Breast epithelium (tissue), 3 donors: ENCODE results near the gene HVCN1.

Experiments
- POLR2AphosphoS5 ChIP-seq, 3 donors: sonication (generic); formaldehyde crosslinking; IDR thresholded peaks; one replicate each; pipeline ENCODE4 v1.6.1; 2017; ENCODE audit warnings: antibody characterized with exemption in 3 of 3
- TF ChIP-seq, protein P1 (sequence below), 3 donors: fragments of 450-650 bp; IDR thresholded peaks; one replicate each; pipeline ENCODE4 v1.5.1; 2016 to 2017; ENCODE audit warnings: antibody characterized with exemption in 3 of 3, mild to moderate bottlenecking in 3 of 3, moderate library complexity in 3 of 3

DNA sequence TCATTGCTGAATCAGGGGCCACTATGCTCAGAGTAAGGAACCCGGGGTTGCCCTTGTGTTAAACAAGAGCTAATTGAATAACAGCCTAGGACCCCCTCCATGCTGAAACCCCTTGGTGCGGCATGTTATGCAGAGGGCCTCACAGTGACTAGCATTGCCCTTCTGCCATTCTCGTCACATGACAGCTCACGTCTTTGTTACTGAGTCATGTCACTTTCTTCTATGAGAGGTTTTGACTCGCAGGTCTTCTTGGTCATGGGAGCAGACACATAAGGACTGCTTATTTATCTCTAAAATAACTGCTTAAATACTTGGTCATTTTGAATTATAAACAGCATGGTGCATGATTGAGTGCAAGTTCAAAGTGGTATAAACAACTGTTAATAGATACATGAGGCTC is 50.1 kb downstream of the HVCN1 start:
- TF ChIP-seq, protein P1, sequence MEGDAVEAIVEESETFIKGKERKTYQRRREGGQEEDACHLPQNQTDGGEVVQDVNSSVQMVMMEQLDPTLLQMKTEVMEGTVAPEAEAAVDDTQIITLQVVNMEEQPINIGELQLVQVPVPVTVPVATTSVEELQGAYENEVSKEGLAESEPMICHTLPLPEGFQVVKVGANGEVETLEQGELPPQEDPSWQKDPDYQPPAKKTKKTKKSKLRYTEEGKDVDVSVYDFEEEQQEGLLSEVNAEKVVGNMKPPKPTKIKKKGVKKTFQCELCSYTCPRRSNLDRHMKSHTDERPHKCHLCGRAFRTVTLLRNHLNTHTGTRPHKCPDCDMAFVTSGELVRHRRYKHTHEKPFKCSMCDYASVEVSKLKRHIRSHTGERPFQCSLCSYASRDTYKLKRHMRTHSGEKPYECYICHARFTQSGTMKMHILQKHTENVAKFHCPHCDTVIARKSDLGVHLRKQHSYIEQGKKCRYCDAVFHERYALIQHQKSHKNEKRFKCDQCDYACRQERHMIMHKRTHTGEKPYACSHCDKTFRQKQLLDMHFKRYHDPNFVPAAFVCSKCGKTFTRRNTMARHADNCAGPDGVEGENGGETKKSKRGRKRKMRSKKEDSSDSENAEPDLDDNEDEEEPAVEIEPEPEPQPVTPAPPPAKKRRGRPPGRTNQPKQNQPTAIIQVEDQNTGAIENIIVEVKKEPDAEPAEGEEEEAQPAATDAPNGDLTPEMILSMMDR (IDR thresholded peaks at IDR 0.05), result no peak
- TF ChIP-seq POLR2AphosphoS5 (IDR thresholded peaks at IDR 0.05), result no peak
